CD4-positive, alpha-beta T cell treated with Interleukin-4 for 4 hours (primary cell): Measurements from ENCODE around the gene PCDHB4.
A peak's percentile ranks its signal among the peaks of the same experiment; 100 is the strongest.
"Not testable (repeated sequence)": the region's sequence is repeated elsewhere in the genome, so short reads cannot be mapped to it uniquely, and the experiment has no call there.

Source experiments
- DNase-seq: peaks from one replicate; pipeline ENCODE4 v3.0.0-alpha.2; 2020

The PCDHB4 gene

DNA sequence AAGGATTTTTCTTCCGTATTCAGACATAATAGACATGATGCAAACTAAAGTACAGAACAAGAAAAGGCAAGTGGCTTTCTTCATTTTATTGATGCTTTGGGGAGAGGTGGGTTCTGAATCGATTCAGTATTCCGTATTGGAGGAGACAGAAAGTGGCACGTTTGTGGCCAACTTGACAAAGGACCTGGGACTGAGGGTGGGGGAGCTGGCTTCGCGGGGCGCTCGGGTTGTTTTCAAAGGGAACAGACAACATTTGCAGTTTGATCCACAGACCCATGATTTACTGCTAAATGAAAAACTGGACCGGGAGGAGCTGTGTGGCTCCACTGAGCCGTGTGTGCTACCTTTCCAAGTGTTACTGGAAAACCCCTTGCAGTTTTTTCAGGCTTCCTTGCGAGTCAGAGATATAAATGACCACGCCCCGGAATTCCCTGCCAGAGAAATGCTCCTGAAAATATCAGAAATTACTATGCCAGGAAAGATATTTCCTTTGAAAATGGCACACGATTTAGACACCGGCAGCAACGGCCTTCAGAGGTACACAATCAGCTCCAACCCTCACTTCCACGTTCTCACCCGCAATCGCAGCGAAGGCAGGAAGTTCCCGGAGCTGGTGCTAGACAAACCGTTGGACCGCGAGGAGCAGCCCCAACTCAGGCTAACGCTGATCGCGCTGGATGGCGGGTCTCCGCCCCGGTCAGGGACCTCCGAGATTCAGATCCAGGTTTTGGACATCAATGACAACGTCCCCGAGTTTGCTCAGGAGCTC, 28.8 kb downstream of the PCDHB4 start:
- DNase-seq = no peak

GRCh38 chr5:141150993-141151325, 29.3 kb downstream of the PCDHB4 start:
- no peak for DNase-seq

GRCh38 chr5:141151632-141152031, 30.0 kb downstream of the PCDHB4 start:
- not testable (repeated sequence) for DNase-seq

DNA sequence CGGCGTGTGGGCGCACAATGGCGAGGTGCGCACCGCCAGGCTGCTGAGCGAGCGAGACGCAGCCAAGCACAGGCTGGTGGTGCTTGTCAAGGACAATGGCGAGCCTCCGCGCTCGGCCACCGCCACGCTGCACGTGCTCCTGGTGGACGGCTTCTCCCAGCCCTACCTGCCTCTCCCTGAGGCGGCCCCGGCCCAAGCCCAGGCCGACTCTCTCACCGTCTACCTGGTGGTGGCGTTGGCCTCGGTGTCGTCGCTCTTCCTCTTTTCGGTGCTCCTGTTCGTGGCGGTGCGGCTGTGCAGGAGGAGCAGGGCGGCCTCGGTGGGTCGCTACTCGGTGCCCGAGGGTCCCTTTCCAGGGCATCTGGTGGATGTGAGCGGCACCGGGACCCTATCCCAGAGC, 30.5 kb downstream of the PCDHB4 start:
- not testable (repeated sequence) for DNase-seq

DNA sequence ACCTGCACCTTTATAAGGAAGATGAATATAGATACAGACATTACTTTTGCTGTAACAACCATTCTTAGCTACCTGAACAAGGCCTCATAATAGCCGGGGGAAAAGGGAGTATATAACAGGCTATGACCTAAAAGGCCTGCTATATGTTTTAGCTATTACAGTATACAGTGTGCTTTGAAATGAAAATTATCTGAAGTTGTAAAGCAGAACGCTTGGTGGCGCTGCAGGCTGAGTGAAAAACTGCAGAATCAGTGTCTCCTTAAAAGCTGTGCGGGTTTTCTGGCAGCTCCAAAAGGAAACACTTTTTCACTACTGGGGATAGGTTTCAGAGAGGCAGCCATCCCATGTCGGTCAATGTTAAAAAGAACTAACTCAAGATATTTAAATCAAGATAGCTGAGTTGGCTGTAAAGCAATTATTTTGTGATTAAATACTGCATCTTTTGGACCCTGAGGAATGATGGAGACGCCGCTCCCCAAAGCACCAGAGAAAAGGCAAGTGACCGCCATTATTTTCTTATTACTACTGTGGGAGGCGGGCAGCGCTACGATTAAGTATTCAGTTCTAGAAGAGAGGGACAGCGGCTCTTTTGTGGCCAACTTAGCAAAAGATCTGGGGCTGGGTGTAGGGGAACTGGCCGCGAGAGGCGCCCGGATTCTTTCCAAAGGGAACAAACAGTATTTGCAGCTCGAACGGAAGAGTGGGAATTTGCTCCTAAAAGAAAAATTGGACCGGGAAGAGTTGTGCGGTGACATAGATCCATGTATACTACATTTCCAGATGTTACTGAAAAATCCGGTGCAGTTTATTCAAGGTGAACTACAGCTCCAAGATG, 34.1 kb downstream of the PCDHB4 start:
- no peak for DNase-seq

DNA sequence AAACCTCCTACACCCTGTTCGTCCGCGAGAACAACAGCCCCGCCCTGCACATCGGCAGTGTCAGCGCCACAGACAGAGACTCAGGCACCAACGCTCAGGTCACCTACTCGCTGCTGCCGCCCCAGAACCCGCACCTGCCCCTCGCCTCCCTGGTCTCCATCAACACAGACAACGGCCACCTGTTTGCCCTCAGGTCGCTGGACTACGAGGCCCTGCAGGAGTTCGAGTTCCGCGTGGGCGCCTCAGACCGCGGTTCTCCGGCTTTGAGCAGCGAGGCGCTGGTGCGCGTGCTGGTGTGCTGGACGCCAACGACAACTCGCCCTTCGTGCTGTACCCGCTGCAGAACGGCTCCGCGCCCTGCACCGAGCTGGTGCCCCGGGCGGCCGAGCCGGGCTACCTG, 35.7 kb downstream of the PCDHB4 start:
- not testable (repeated sequence) for DNase-seq

DNA sequence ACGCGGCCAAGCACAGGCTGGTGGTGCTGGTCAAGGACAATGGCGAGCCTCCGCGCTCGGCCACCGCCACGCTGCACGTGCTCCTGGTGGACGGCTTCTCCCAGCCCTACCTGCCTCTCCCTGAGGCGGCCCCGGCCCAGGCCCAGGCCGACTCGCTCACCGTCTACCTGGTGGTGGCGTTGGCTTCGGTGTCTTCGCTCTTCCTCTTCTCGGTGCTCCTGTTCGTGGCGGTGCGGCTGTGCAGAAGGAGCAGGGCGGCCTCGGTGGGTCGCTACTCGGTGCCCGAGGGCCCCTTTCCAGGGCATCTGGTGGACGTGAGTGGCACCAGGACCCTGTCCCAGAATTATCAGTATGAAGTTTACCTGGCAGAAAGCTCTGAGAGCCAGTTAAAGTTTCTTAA, 36.3 kb downstream of the PCDHB4 start:
- DNase-seq = not testable (repeated sequence)

GRCh38 chr5:141172381-141173204, 51.0 kb downstream of the PCDHB4 start, which contains the start of gene PCDHB7:
TSS of gene PCDHB7 (plus strand) at chr5:141172644. CDS start at chr5:141172836, 192 bp downstream.
- DNase-seq = peak; percentile 13

DNA sequence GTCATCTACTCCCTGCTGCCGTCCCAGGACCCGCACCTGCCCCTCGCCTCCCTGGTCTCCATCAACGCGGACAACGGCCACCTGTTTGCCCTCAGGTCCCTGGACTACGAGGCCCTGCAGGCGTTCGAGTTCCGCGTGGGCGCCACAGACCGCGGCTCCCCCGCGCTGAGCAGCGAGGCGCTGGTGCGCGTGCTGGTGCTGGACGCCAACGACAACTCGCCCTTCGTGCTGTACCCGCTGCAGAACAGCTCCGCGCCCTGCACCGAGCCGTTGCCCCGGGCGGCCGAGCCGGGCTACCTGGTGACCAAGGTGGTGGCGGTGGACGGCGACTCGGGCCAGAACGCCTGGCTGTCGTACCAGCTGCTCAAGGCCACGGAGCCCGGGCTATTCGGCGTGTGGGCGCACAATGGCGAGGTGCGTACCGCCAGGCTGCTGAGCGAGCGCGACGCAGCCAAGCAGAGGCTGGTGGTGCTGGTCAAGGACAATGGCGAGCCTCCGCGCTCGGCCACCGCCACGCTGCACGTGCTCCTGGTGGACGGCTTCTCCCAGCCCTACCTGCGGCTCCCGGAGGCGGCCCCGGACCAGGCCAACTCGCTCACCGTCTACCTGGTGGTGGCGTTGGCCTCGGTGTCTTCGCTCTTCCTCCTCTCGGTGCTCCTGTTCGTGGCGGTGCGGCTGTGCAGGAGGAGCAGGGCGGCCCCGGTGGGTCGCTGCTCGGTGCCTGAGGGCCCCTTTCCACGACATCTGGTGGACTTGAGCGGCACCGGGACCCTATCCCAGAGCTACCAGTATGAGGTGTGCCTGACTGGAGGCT, 52.9 kb downstream of the PCDHB4 start:
- DNase-seq = not testable (repeated sequence)
